Measurements from ENCODE around the gene RSPH3.

RSPH3 gene

GRCh38 chr6:159042826-159043181 lies 42.8 kb upstream of the RSPH3 start:
- H3K9ac ChIP-seq (ENCODE audit: low read length) = peak overlapping the region; percentile 92
- peaks cover 63% of the 10 kb centered on the region for H3K36me3 ChIP-seq (ENCODE audit: insufficient read depth, low read length)
- peak overlapping the region; percentile 97 for H3K4me2 ChIP-seq (ENCODE audit: low read length)
- TF ChIP-seq EZH2 (IDR thresholded peaks at IDR 0.05; ENCODE audit: borderline replicate concordance, low read length) (no peak), CTCF (IDR thresholded peaks at IDR 0.05; ENCODE audit: low read length) (peak; percentile 2; the same call in 1 of the 2 replicates)
- no peaks in the 10 kb centered on the region for H4K20me1 ChIP-seq (ENCODE audit: insufficient read depth, low read length)
- no peaks in the 10 kb centered on the region for H3K9me3 ChIP-seq (ENCODE audit: low read length)
- H3K79me2 ChIP-seq (ENCODE audit: insufficient read depth, low read length) = peaks cover 26% of the 10 kb centered on the region
- peak overlapping the region; percentile 89 for H3K27ac ChIP-seq (ENCODE audit: low read depth, low read length, poor library complexity, severe bottlenecking)
- H3K4me3 ChIP-seq (ENCODE audit: low read depth, low read length, poor library complexity, severe bottlenecking) = peak overlapping the region; percentile 84
- no peaks in the 10 kb centered on the region for H3K9me2 ChIP-seq (ENCODE audit: low read depth, low read length)
- H2AFZ ChIP-seq (ENCODE audit: low read length) = no peak overlapping the region
- peaks cover 8% of the 10 kb centered on the region; the same call in 1 of the 2 replicates for H3F3A ChIP-seq (ENCODE audit: insufficient read depth, low read length)
- no peaks in the 10 kb centered on the region for H3K27me3 ChIP-seq (ENCODE audit: insufficient read depth, low read length)
- H3K4me1 ChIP-seq (ENCODE audit: insufficient read depth, low read length, severe bottlenecking) = peaks cover 77% of the 10 kb centered on the region

GRCh38 chr6:159042003-159042825 lies 42.2 kb upstream of the RSPH3 start:
- peaks cover 26% of the 10 kb centered on the region for H3K79me2 ChIP-seq (ENCODE audit: insufficient read depth, low read length)
- H3K4me3 ChIP-seq (ENCODE audit: low read depth, low read length, poor library complexity, severe bottlenecking) = peak overlapping the region; percentile 84
- peak overlapping the region; percentile 92; the same call in 1 of the 2 replicates for H3K9ac ChIP-seq (ENCODE audit: low read length)
- peaks cover 74% of the 10 kb centered on the region for H3K4me1 ChIP-seq (ENCODE audit: insufficient read depth, low read length, severe bottlenecking)
- peak overlapping the region; percentile 97 for H3K4me2 ChIP-seq (ENCODE audit: low read length)
- H3F3A ChIP-seq (ENCODE audit: insufficient read depth, low read length) = peaks cover 8% of the 10 kb centered on the region; the same call in 1 of the 2 replicates
- peaks cover 69% of the 10 kb centered on the region for H3K36me3 ChIP-seq (ENCODE audit: insufficient read depth, low read length)
- H3K27me3 ChIP-seq (ENCODE audit: insufficient read depth, low read length) = no peaks in the 10 kb centered on the region
- peak; percentile 99 for TF ChIP-seq CTCF (IDR thresholded peaks at IDR 0.05; ENCODE audit: low read length)
- TF ChIP-seq EZH2 (IDR thresholded peaks at IDR 0.05; ENCODE audit: borderline replicate concordance, low read length) = no peak
- no peak overlapping the region for H2AFZ ChIP-seq (ENCODE audit: low read length)
- no peaks in the 10 kb centered on the region for H3K9me2 ChIP-seq (ENCODE audit: low read depth, low read length)
- peak overlapping the region; percentile 89 for H3K27ac ChIP-seq (ENCODE audit: low read depth, low read length, poor library complexity, severe bottlenecking)
- H3K9me3 ChIP-seq (ENCODE audit: low read length) = no peaks in the 10 kb centered on the region
- H4K20me1 ChIP-seq (ENCODE audit: insufficient read depth, low read length) = no peaks in the 10 kb centered on the region

GRCh38 chr6:159041181-159041580 lies 41.2 kb upstream of the RSPH3 start:
- Histone ChIP-seq H3K4me2 (ENCODE audit: low read length) (peak overlapping the region; percentile 97), H3K4me1 (ENCODE audit: insufficient read depth, low read length, severe bottlenecking) (peaks cover 71% of the 10 kb centered on the region), H3K9me3 (ENCODE audit: low read length) (no peaks in the 10 kb centered on the region), H3K36me3 (ENCODE audit: insufficient read depth, low read length) (peaks cover 79% of the 10 kb centered on the region), H3K27me3 (ENCODE audit: insufficient read depth, low read length) (no peaks in the 10 kb centered on the region), H3K4me3 (ENCODE audit: low read depth, low read length, poor library complexity, severe bottlenecking) (peak overlapping the region; percentile 84), H2AFZ (ENCODE audit: low read length) (no peak overlapping the region), H3K79me2 (ENCODE audit: insufficient read depth, low read length) (peaks cover 26% of the 10 kb centered on the region), H3K9ac (ENCODE audit: low read length) (peak overlapping the region; percentile 92; the same call in 1 of the 2 replicates), H3F3A (ENCODE audit: insufficient read depth, low read length) (peaks cover 8% of the 10 kb centered on the region; the same call in 1 of the 2 replicates), H3K9me2 (ENCODE audit: low read depth, low read length) (no peaks in the 10 kb centered on the region), H4K20me1 (ENCODE audit: insufficient read depth, low read length) (no peaks in the 10 kb centered on the region), H3K27ac (ENCODE audit: low read depth, low read length, poor library complexity, severe bottlenecking) (peak overlapping the region; percentile 89)
- TF ChIP-seq CTCF (IDR thresholded peaks at IDR 0.05; ENCODE audit: low read length) = no peak
- no peak for TF ChIP-seq EZH2 (IDR thresholded peaks at IDR 0.05; ENCODE audit: borderline replicate concordance, low read length)
